Measurements from ENCODE around the gene CMYA5.

DNA sequence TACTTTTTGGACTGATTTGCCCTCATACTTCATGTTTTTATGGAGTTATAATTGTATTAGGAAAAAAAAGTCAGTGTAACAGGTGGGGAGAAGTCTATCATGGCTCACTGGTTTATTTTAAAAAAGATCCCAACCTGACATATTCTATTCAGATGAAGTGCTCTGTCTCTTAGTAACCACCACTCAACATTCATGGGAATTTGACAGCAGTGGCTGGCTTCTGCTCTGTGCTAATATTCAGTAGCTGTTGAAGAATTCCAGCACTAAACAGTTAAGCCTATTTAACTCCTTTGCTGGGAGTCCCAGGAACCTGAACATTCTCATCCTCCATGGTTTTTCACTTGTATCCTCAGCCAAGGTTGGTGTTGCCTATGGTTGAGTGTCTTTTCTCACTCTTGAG, 23.1 kb downstream of the CMYA5 start:
- no peak for TF ChIP-seq POLR2AphosphoS5 (IDR thresholded peaks at IDR 0.05)
- TF ChIP-seq, protein P1, sequence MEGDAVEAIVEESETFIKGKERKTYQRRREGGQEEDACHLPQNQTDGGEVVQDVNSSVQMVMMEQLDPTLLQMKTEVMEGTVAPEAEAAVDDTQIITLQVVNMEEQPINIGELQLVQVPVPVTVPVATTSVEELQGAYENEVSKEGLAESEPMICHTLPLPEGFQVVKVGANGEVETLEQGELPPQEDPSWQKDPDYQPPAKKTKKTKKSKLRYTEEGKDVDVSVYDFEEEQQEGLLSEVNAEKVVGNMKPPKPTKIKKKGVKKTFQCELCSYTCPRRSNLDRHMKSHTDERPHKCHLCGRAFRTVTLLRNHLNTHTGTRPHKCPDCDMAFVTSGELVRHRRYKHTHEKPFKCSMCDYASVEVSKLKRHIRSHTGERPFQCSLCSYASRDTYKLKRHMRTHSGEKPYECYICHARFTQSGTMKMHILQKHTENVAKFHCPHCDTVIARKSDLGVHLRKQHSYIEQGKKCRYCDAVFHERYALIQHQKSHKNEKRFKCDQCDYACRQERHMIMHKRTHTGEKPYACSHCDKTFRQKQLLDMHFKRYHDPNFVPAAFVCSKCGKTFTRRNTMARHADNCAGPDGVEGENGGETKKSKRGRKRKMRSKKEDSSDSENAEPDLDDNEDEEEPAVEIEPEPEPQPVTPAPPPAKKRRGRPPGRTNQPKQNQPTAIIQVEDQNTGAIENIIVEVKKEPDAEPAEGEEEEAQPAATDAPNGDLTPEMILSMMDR (IDR thresholded peaks at IDR 0.05) = no peak
